GM23338 (cell line): ENCODE measurements around the gene EXD3. TPM values are rescaled to one million over a fixed set of nuclear protein-coding genes. Genes with fewer than 3 reads are reported as not detected.

Source experiments
- ATAC-seq: fragments of 200-7000 bp; cut with Tn5 transposase; 3 replicates; pipeline ENCODE4 v1.9.1; 2020
- DNase-seq: peaks from one replicate; pipeline ENCODE4 v3.0.0-alpha.2; 2015; ENCODE audit warnings: low spot score
- H2AFZ ChIP-seq: fragments of 200-600 bp; sonication (generic); 2 replicates; pipeline ENCODE4 v1.8.0; 2016; ENCODE audit warnings: antibody characterized with exemption, mild to moderate bottlenecking, moderate library complexity
- H3F3A ChIP-seq: fragments of 200-600 bp; sonication (generic); replicated peaks from 2 replicates; pipeline ENCODE4 v1.8.0; 2017; ENCODE audit warnings: antibody characterized with exemption, mixed run types, low read depth
- H3K27ac ChIP-seq: fragments of 200-600 bp; sonication (generic); 2 replicates; pipeline ENCODE4 v1.6.1; 2016; ENCODE audit warnings: low read depth
- H3K27me3 ChIP-seq: fragments of 200-600 bp; sonication (generic); 2 replicates; pipeline ENCODE4 v1.8.0; 2016; ENCODE audit warnings: mild to moderate bottlenecking, mixed run types, moderate library complexity; ENCODE audit not compliant: insufficient read depth
- H3K36me3 ChIP-seq: fragments of 200-600 bp; sonication (generic); 2 replicates; pipeline ENCODE4 v1.8.0; 2016; ENCODE audit warnings: mild to moderate bottlenecking; ENCODE audit not compliant: insufficient read depth
- H3K4me1 ChIP-seq: fragments of 200-600 bp; sonication (generic); 2 replicates; pipeline ENCODE4 v1.8.0; 2016; ENCODE audit warnings: mild to moderate bottlenecking, moderate library complexity; ENCODE audit not compliant: insufficient read depth
- H3K4me2 ChIP-seq: fragments of 200-600 bp; sonication (generic); 2 replicates; pipeline ENCODE4 v1.7.1; 2017; ENCODE audit warnings: mixed run types
- H3K4me3 ChIP-seq: fragments of 200-600 bp; sonication (generic); 2 replicates; pipeline ENCODE4 v1.6.1; 2016; ENCODE audit warnings: mixed run types
- H3K79me2 ChIP-seq: fragments of 200-600 bp; sonication (generic); replicated peaks from 2 replicates; pipeline ENCODE4 v1.8.0; 2017; ENCODE audit warnings: mild to moderate bottlenecking; ENCODE audit not compliant: insufficient read depth
- H3K9me2 ChIP-seq: fragments of 200-600 bp; sonication (generic); 2 replicates; pipeline ENCODE4 v1.8.0; 2017; ENCODE audit not compliant: insufficient read depth
- H4K20me1 ChIP-seq: fragments of 200-600 bp; sonication (generic); replicated peaks from 2 replicates; pipeline ENCODE4 v1.8.0; 2017; ENCODE audit warnings: mild to moderate bottlenecking; ENCODE audit not compliant: insufficient read depth
- H3K27ac Mint-ChIP-seq: 2 replicates; pipeline ENCODE4 v1.8.0; 2020; ENCODE audit warnings: inconsistent platforms, mild to moderate bottlenecking, moderate library complexity, mixed read lengths
- H3K27me3 Mint-ChIP-seq: 3 replicates; pipeline ENCODE4 v1.8.0; 2022; ENCODE audit warnings: low read depth, mild to moderate bottlenecking, moderate library complexity, mixed read lengths, inconsistent platforms; ENCODE audit not compliant: insufficient read depth, poor library complexity
- H3K36me3 Mint-ChIP-seq: 3 replicates; pipeline ENCODE4 v1.8.0; 2021; ENCODE audit warnings: low read depth, mild to moderate bottlenecking, inconsistent platforms, moderate library complexity, mixed read lengths
- H3K4me1 Mint-ChIP-seq: 3 replicates; pipeline ENCODE4 v1.8.0; 2020; ENCODE audit warnings: mild to moderate bottlenecking, inconsistent platforms, mixed read lengths
- H3K4me3 Mint-ChIP-seq: 3 replicates; pipeline ENCODE4 v1.8.0; 2021; ENCODE audit warnings: moderate library complexity, mild to moderate bottlenecking, inconsistent platforms, mixed read lengths
- H3K9me3 Mint-ChIP-seq: 3 replicates; pipeline ENCODE4 v1.8.0; 2020; ENCODE audit warnings: moderate library complexity, mild to moderate bottlenecking, inconsistent platforms, mixed read lengths
- CREB1 ChIP-seq: fragments of 250-450 bp; sonication (Bioruptor Pico); IDR thresholded peaks from 2 replicates; pipeline ENCODE4 v1.5.0; 2020; ENCODE audit warnings: low read depth, mild to moderate bottlenecking, moderate library complexity
- EZH2 ChIP-seq: fragments of 200-600 bp; sonication (generic); IDR thresholded peaks from one replicate; pipeline ENCODE4 v1.8.0; 2017; ENCODE audit warnings: antibody characterized with exemption, mild to moderate bottlenecking, low read depth; ENCODE audit not compliant: unreplicated experiment
- JUNB ChIP-seq: IDR thresholded peaks from one replicate; pipeline ENCODE4 v1.6.1; 2016; ENCODE audit warnings: antibody characterized with exemption; ENCODE audit not compliant: unreplicated experiment
- NANOG ChIP-seq: IDR thresholded peaks from 2 replicates; pipeline ENCODE4 v1.6.1; 2016; ENCODE audit warnings: antibody characterized with exemption, borderline replicate concordance
- POLR2AphosphoS5 ChIP-seq: IDR thresholded peaks from 2 replicates; pipeline ENCODE4 v1.6.1; 2016; ENCODE audit warnings: antibody characterized with exemption, low read depth
- ZNF114 ChIP-seq: fragments of 250-450 bp; sonication (Bioruptor Pico); IDR thresholded peaks from 2 replicates; pipeline ENCODE4 v1.5.0; 2020; ENCODE audit warnings: mild to moderate bottlenecking, moderate library complexity
- ZNF331 ChIP-seq: fragments of 250-450 bp; sonication (Bioruptor Pico); IDR thresholded peaks from 2 replicates; pipeline ENCODE4 v1.5.0; 2020; ENCODE audit warnings: low read depth, mild to moderate bottlenecking, moderate library complexity
- polyA plus RNA-seq: library from polyadenylated mRNA; unstranded; fragments of >200 nt; fragmentation: Nextera tagmentation; extraction: Ambion mirVana; gene quantifications from 2 replicates; pipeline ENCODE4 v1.2.1, GENCODE V29; 2016
- total RNA-seq: library from RNA; depleted of rRNA; stranded (reverse); fragments of >200 nt; shearing (Covaris generic); gene quantifications from 2 replicates; pipeline ENCODE4 v1.2.3, GENCODE V29; 2014
- TF ChIP-seq, protein P1 (sequence below): IDR thresholded peaks from 2 replicates; pipeline ENCODE4 v1.6.1; 2016; ENCODE audit warnings: antibody characterized with exemption
- TF ChIP-seq, protein P2 (sequence below): IDR thresholded peaks from one replicate; pipeline ENCODE4 v1.6.1; 2018; ENCODE audit warnings: antibody characterized with exemption; ENCODE audit not compliant: unreplicated experiment
- TF ChIP-seq, protein P3 (sequence below), 2 experiments: fragments of 200-600 bp in 1 of 2; sonication (generic) in 1 of 2; conservative IDR thresholded peaks; 2 replicates each; pipeline versions ENCODE4 v1.5.1 to v1.6.1; 2016 to 2017; ENCODE audit warnings: antibody characterized with exemption in 2 of 2, low read depth in 2 of 2, mild to moderate bottlenecking in 2 of 2, moderate library complexity in 1 of 2

Gene EXD3
- total and polyA plus RNA-seq, 2 experiments from 2014 or later = 3.6 to 9.7 TPM

DNA sequence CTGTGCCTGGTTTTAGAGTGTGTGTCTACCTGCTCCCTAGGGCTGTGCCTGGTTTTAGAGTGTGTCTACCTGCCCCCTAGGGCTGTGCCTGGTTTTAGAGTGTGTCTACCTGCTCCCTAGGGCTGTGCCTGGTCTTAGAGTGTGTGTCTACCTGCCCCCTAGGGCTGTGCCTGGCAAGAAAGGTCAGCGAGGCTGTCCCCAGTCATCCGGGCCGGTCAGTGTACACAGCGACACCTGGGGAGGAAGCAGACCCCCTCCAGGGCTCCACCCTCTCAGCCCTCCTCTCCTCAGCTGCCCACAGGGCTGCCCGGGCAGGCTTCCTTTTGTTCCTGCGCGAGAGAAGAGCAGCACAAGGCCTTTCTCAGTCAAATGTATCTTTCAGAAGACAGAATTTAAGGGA, 125.0 kb downstream of the EXD3 start:
- ATAC-seq (no peak), DNase-seq (no peak)
- peaks cover 32% of the 10 kb centered on the region for H3K27me3 Mint-ChIP-seq
- peak overlapping the region; percentile 94; the same call in 1 of the 2 replicates for H3K4me3 ChIP-seq
- peaks cover 9% of the 10 kb centered on the region for H3K9me3 Mint-ChIP-seq
- H3K27ac Mint-ChIP-seq = no peak overlapping the region
- no peaks in the 10 kb centered on the region for H3K36me3 ChIP-seq
- H3K4me1 ChIP-seq = peaks cover 34% of the 10 kb centered on the region
- no peaks in the 10 kb centered on the region for H3K9me2 ChIP-seq
- H3F3A ChIP-seq = peaks cover 26% of the 10 kb centered on the region
- peaks cover 4% of the 10 kb centered on the region; the same call in 2 of the 3 replicates for H3K36me3 Mint-ChIP-seq
- H3K4me2 ChIP-seq = peak overlapping the region; percentile 96
- peak overlapping the region; percentile 59; the same call in 2 of the 3 replicates for H3K4me3 Mint-ChIP-seq
- H3K27me3 ChIP-seq = peaks cover 33% of the 10 kb centered on the region
- peaks cover 11% of the 10 kb centered on the region for H4K20me1 ChIP-seq
- no peak overlapping the region for H3K27ac ChIP-seq
- H2AFZ ChIP-seq = no peak overlapping the region
- peaks cover 37% of the 10 kb centered on the region for H3K4me1 Mint-ChIP-seq
- H3K79me2 ChIP-seq = peaks cover 3% of the 10 kb centered on the region; the same call in 1 of the 2 replicates
- TF ChIP-seq ZNF331 (CRISPR knock-in tag) (no peak), ZNF114 (CRISPR knock-in tag) (no peak), CREB1 (CRISPR knock-in tag) (no peak), POLR2AphosphoS5 (no peak), JUNB (no peak)
- TF ChIP-seq, protein P1, sequence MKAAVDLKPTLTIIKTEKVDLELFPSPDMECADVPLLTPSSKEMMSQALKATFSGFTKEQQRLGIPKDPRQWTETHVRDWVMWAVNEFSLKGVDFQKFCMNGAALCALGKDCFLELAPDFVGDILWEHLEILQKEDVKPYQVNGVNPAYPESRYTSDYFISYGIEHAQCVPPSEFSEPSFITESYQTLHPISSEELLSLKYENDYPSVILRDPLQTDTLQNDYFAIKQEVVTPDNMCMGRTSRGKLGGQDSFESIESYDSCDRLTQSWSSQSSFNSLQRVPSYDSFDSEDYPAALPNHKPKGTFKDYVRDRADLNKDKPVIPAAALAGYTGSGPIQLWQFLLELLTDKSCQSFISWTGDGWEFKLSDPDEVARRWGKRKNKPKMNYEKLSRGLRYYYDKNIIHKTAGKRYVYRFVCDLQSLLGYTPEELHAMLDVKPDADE = no peak
- TF ChIP-seq, protein P2, sequence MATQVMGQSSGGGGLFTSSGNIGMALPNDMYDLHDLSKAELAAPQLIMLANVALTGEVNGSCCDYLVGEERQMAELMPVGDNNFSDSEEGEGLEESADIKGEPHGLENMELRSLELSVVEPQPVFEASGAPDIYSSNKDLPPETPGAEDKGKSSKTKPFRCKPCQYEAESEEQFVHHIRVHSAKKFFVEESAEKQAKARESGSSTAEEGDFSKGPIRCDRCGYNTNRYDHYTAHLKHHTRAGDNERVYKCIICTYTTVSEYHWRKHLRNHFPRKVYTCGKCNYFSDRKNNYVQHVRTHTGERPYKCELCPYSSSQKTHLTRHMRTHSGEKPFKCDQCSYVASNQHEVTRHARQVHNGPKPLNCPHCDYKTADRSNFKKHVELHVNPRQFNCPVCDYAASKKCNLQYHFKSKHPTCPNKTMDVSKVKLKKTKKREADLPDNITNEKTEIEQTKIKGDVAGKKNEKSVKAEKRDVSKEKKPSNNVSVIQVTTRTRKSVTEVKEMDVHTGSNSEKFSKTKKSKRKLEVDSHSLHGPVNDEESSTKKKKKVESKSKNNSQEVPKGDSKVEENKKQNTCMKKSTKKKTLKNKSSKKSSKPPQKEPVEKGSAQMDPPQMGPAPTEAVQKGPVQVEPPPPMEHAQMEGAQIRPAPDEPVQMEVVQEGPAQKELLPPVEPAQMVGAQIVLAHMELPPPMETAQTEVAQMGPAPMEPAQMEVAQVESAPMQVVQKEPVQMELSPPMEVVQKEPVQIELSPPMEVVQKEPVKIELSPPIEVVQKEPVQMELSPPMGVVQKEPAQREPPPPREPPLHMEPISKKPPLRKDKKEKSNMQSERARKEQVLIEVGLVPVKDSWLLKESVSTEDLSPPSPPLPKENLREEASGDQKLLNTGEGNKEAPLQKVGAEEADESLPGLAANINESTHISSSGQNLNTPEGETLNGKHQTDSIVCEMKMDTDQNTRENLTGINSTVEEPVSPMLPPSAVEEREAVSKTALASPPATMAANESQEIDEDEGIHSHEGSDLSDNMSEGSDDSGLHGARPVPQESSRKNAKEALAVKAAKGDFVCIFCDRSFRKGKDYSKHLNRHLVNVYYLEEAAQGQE = no peak

DNA sequence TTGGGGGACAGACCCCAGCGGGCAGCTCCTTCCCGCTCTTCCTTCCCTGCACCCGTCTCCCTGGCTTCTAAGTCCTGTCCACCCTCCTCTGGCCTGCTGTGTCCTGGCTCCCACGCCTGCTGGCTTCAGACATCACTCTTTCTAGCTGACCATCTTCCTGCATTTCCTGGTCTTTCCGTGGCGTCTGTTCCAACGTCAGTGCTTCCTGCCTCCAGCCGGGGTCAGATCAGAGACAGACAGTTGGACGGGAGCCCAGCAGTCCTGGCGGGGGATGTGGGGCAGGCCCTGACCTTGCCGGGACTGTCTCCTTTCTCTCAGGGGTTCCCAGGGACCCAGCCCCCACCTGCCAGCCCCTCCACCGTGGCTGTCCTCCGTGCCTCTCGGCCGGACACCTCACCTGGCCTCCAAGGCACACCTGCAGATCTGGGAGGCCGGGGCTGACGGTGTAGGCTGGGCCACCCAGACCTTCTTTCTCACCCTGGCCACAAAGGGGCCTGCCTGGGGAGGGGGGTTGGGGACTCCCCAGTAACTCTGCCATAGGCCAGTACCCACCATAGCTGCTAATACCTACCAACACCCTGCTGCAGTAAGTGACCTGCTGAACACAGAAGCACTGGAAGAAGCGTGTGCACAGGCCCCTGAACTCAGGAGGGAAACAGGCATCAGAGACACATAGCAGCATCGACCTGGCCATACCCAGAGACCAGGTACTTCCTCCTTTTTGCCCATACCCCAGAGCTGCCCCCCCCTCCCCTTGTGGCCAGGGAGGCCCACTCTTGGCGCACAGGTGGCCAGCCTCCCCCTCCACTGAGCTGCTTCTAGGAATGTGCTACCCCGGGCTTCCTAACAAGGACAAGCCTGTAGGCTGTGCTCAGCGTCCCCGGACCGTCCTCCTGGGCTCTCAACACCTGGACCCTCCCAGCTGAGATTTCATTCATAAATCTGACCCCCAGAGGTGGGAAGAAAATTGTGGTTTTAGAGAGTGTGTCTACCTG, 126.0 kb downstream of the EXD3 start:
- peaks cover 29% of the 10 kb centered on the region for H3K27me3 ChIP-seq
- H3K27ac Mint-ChIP-seq = 0 out of 2 replicates have a peak overlapping the region, but pooled peaks have one; percentile 8
- peak overlapping the region; percentile 96 for H3K4me2 ChIP-seq
- H3K9me3 Mint-ChIP-seq = peaks cover 9% of the 10 kb centered on the region
- peaks cover 3% of the 10 kb centered on the region; the same call in 1 of the 2 replicates for H3K79me2 ChIP-seq
- no peaks in the 10 kb centered on the region for H3K36me3 ChIP-seq
- H3K4me1 Mint-ChIP-seq = peaks cover 38% of the 10 kb centered on the region
- H3K36me3 Mint-ChIP-seq = peaks cover 4% of the 10 kb centered on the region; the same call in 2 of the 3 replicates
- ATAC-seq = no peak
- DNase-seq = no peak
- H3K4me1 ChIP-seq = peaks cover 31% of the 10 kb centered on the region
- H3K27ac ChIP-seq = no peak overlapping the region
- H3K4me3 ChIP-seq = peak overlapping the region; percentile 55
- H4K20me1 ChIP-seq = peaks cover 11% of the 10 kb centered on the region
- H3K4me3 Mint-ChIP-seq = peak overlapping the region; percentile 67
- H3K27me3 Mint-ChIP-seq = peaks cover 32% of the 10 kb centered on the region
- no peaks in the 10 kb centered on the region for H3K9me2 ChIP-seq
- no peak overlapping the region for H2AFZ ChIP-seq
- H3F3A ChIP-seq = peaks cover 26% of the 10 kb centered on the region
- TF ChIP-seq, protein P3, sequence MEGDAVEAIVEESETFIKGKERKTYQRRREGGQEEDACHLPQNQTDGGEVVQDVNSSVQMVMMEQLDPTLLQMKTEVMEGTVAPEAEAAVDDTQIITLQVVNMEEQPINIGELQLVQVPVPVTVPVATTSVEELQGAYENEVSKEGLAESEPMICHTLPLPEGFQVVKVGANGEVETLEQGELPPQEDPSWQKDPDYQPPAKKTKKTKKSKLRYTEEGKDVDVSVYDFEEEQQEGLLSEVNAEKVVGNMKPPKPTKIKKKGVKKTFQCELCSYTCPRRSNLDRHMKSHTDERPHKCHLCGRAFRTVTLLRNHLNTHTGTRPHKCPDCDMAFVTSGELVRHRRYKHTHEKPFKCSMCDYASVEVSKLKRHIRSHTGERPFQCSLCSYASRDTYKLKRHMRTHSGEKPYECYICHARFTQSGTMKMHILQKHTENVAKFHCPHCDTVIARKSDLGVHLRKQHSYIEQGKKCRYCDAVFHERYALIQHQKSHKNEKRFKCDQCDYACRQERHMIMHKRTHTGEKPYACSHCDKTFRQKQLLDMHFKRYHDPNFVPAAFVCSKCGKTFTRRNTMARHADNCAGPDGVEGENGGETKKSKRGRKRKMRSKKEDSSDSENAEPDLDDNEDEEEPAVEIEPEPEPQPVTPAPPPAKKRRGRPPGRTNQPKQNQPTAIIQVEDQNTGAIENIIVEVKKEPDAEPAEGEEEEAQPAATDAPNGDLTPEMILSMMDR (conservative IDR thresholded peaks at IDR 0.05; ENCODE audit: low read depth in 2 of 2) = no peak
- TF ChIP-seq NANOG = no peak
- TF ChIP-seq ZNF331 (CRISPR knock-in tag) = no peak
- TF ChIP-seq, protein P2 = no peak
- TF ChIP-seq POLR2AphosphoS5 = no peak
- TF ChIP-seq EZH2 = no peak
- no peak for TF ChIP-seq ZNF114 (CRISPR knock-in tag)
- TF ChIP-seq JUNB = no peak
- TF ChIP-seq, protein P1 = no peak
